SH-SY5Y (cell line): ENCODE measurements around the gene CRACDL.

Source experiments
- GATA2 ChIP-seq: IDR thresholded peaks from 2 replicates; pipeline ENCODE4 v1.6.1; 2011; ENCODE audit warnings: mild to moderate bottlenecking, low read depth, low read length
- GATA3 ChIP-seq: IDR thresholded peaks from 2 replicates; pipeline ENCODE4 v1.6.1; 2011; ENCODE audit warnings: low read depth, mild to moderate bottlenecking, low read length, moderate library complexity

DNA sequence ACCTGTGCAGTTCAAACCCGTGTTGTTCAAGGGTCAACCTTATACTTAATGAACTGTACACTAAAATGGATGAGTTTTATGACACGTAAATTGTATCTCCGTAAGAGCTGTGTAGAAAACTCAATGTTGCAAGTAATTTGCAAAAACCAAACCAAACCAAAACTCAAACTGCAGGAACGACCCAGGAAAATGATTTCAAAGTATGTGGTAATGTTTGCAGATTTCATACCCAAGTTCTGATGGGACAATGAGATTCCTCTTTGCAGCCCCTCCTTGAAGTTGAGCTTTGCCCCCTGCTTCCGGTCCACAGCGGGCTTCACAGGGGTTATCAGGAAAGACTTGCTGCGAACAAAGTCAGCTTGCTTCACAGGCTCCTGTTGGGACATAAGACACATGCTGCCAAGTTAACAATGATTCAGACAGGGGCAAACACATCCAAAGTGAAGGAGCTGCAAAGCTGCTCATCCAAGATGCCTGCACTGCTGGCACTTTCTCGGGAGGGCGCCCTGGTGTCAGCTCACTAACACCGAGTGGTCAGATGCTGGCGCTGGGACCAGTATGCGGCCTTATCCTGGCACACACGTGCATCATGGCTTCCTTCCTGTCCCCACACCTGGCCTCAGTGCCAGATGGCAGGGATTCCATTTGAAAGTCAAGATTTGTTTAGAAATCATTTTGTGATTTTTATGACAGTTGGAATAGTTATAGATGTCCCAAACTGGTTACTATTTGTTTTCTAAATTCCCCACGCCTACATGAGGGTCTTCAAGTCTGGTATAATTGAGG, 139.9 kb downstream of the CRACDL start:
- TF ChIP-seq GATA2 (no peak), GATA3 (no peak)
